Right lobe of liver (tissue), 6 donors: Measurements from ENCODE around the gene BTBD3. TPM values are rescaled to one million over a fixed set of nuclear protein-coding genes. Genes with fewer than 3 reads are reported as not detected.

ENCODE experiments used
- ATAC-seq, 4 donors: fragments of 200-7000 bp; cut with Tn5 transposase; one replicate each; pipeline ENCODE4 v1.9.1; 2020; ENCODE audit warnings: mild to moderate bottlenecking in 4 of 4, moderate library complexity in 4 of 4
- DNase-seq, 3 donors: peaks; one replicate each; pipeline ENCODE4 v3.0.0-alpha.2; 2020
- H3K27ac ChIP-seq, 3 donors: fragments of 200-600 bp; one replicate each; pipeline ENCODE4 v1.8.0; 2022
- H3K27me3 ChIP-seq, 2 donors: fragments of 200-600 bp; one replicate each; pipeline ENCODE4 v1.8.0; 2022
- H3K36me3 ChIP-seq, 4 donors: fragments of 200-600 bp; sonication (generic) in 1 of 4; one replicate each; pipeline versions ENCODE4 v1.5.1 to v1.8.0; 2017 to 2022; ENCODE audit warnings: control low read depth in 1 of 4
- H3K4me1 ChIP-seq, 4 donors: fragments of 200-600 bp; sonication (generic) in 1 of 4; one replicate each; pipeline versions ENCODE4 v1.5.1 to v1.8.0; 2017 to 2022; ENCODE audit warnings: control low read depth in 1 of 4
- H3K4me3 ChIP-seq, 3 donors: fragments of 200-600 bp; one replicate each; pipeline ENCODE4 v1.8.0; 2022
- H3K9me3 ChIP-seq, 4 donors: fragments of 200-600 bp; sonication (generic) in 1 of 4; one replicate each; pipeline versions ENCODE4 v1.5.1 to v1.8.0; 2017 to 2022; ENCODE audit warnings: control low read depth in 1 of 4
- CTCF ChIP-seq, 4 donors: fragments of 200-600 bp in 3 of 4; fragments of 450-650 bp in 1 of 4; IDR thresholded peaks; one replicate each; pipeline versions ENCODE4 v1.5.1 to v1.8.0; 2016 to 2022; ENCODE audit warnings: antibody characterized with exemption in 4 of 4, mild to moderate bottlenecking in 2 of 4
- POLR2A ChIP-seq: fragments of 450-650 bp; IDR thresholded peaks from one replicate; pipeline ENCODE4 v1.6.1; 2017; ENCODE audit warnings: antibody characterized with exemption, mild to moderate bottlenecking
- whole genome bisulfite sequencing: methylation state at CpG from one replicate; pipeline ENCODE4 v1.1.6; 2018; ENCODE audit warnings: low coverage, low lambda C conversion rate; ENCODE audit not compliant: insufficient coverage; ENCODE audit errors: missing lambda C conversion rate; 5-methylcytosine and 5-hydroxymethylcytosine counted together
- intact Hi-C, 2 donors: fragments of 100-400 bp; cut with DNase I; formaldehyde crosslinking; loops; one replicate each; pipeline versions ENCODE4 v1.11.2 to v1.14.1; 2022
- total RNA-seq, 6 experiments: library from RNA; depleted of rRNA in 2 of 6; stranded (reverse); fragments of >200 nt in 2 of 6; fragmentation: NEBNext Ultra II Directional in 3 of 6; extraction: Animal tissue kit (Norgen Biotek cat#: 25700) in 3 of 6; gene quantifications; one replicate each; pipeline versions ENCODE4 v1.1.0 to v1.2.4, GENCODE V29; 2016 to 2023
- donor health status: DM: no; HTN: yes; CAD: no.
- donor health status: DM: no; HTN: no; CAD: no.
- donor health status: DM: no; HTN: no; CAD: no.
- donor health status: DM: no; HTN: yes; CAD: no.
- donor health status: DM: no; HTN: yes; CAD: no.

Gene BTBD3
- total RNA-seq, 6 experiments from 2014 or later, result 7.3 to 11.1 (median 8.6) TPM

GRCh38 chr20:11881449-11881848 lies 36.2 kb upstream of the BTBD3 start:
- Histone ChIP-seq H3K4me1 (no peaks in the 10 kb centered on the region), H3K36me3 (no peaks in the 10 kb centered on the region), H3K27ac (no peak overlapping the region), H3K27me3 (no peaks in the 10 kb centered on the region), H3K9me3 (no peaks in the 10 kb centered on the region), H3K4me3 (no peak overlapping the region)
- TF ChIP-seq POLR2A, result no peak
- no peak for TF ChIP-seq CTCF (IDR thresholded peaks at IDR 0.05)
- no peak for ATAC-seq
- 58% methylated on average over 4 of the region's 4 CpGs for WGBS
- DNase-seq, result no peak
- intact Hi-C loops, result no loop called here

GRCh38 chr20:11882651-11883050 lies 35.0 kb upstream of the BTBD3 start:
- WGBS, result 66% methylated on average over 7 of the region's 7 CpGs
- ATAC-seq, result no peak
- TF ChIP-seq CTCF (IDR thresholded peaks at IDR 0.05), result no peak
- no peak for TF ChIP-seq POLR2A

GRCh38 chr20:11888648-11889047 lies 29.0 kb upstream of the BTBD3 start:
- no peak overlapping the region for H3K4me3 ChIP-seq
- WGBS, result 0% methylated on average over 1 of the region's 1 CpG
- DNase-seq (no peak), ATAC-seq (no peak)
- H3K9me3 ChIP-seq, result no peaks in the 10 kb centered on the region
- H3K36me3 ChIP-seq, result no peaks in the 10 kb centered on the region
- TF ChIP-seq CTCF (IDR thresholded peaks at IDR 0.05) (no peak), POLR2A (no peak)
- H3K4me1 ChIP-seq, result no peaks in the 10 kb centered on the region
- H3K27ac ChIP-seq, result no peak overlapping the region
- intact Hi-C loops, result no loop called here
- H3K27me3 ChIP-seq, result no peaks in the 10 kb centered on the region

More at GRCh38 chr20:11882651-11883050, 35.0 kb upstream of the BTBD3 start:
- Histone ChIP-seq H3K36me3 (no peaks in the 10 kb centered on the region), H3K27ac (no peak overlapping the region), H3K27me3 (no peaks in the 10 kb centered on the region), H3K4me3 (no peak overlapping the region), H3K9me3 (no peaks in the 10 kb centered on the region), H3K4me1 (no peaks in the 10 kb centered on the region)
- DNase-seq, result no peak
- intact Hi-C loops, result no loop called here

DNA sequence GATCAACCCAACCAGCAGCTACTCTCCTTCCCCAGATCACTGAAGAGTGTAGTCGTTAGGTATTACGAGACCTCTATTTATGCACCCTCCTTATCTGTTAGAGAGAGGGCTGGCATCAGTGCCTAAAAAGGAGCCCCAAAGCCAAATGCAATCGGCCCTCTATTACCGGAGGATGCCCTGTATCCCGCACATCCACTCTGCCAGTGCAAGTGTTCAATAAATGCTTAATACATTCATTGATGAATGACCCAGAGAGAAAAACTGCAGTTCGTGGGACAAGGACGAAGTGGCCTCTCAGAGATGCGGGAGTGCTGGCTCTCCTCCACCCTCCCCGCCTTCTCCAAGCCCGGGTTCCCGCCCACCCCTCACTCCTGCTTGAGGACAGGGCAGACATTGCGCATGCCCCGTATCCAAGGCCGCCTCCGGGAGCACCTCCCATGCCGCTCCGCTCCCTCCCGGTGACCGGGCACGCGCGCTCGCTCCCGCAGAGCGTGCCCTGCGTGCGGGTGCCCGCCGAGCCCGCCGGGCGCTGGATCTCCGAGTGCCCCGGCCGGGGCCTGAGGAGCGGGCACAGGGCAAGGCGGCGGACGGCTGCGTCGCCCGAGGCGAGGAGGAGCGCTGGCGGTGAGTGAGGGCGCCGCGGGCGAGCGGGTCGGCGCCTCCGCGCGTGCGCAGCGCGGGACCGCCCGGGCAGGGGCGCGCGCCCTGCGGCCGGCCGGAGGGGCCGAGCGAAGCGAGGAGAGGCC lies 27.2 kb upstream of the BTBD3 start:
- DNase-seq, result peak; percentile 93 to 94 (median 93)
- intact Hi-C loops, result no loop called here
- no peaks in the 10 kb centered on the region for H3K27me3 ChIP-seq
- peak; percentile 73 for TF ChIP-seq POLR2A
- TF ChIP-seq CTCF (IDR thresholded peaks at IDR 0.05), result no peak
- no peaks in the 10 kb centered on the region for H3K4me1 ChIP-seq
- peak; percentile 95 to 98 (median 96) for ATAC-seq
- no peaks in the 10 kb centered on the region for H3K9me3 ChIP-seq
- H3K4me3 ChIP-seq, result peak overlapping the region; percentile 61 to 79 (median 66)
- WGBS, result 0% methylated on average over 9 of the region's 69 CpGs
- peak overlapping the region in 2 of 3 donors; percentile 72 to 87 for H3K27ac ChIP-seq
- no peaks in the 10 kb centered on the region for H3K36me3 ChIP-seq
